Stimulated activated CD4-positive, alpha-beta T cell treated with anti-CD3 and anti-CD28 coated beads, TNF-alpha, amount 100 ng/mL, for 48 hours (primary cell): Measurements from ENCODE around the gene AKAP13.
"Not testable (repeated sequence)": the region's sequence is repeated elsewhere in the genome, so short reads cannot be mapped to it uniquely, and the experiment has no call there.

Experiments used
- DNase-seq, 3 donors: peaks; one replicate each; pipeline ENCODE4 v3.0.0-alpha.2; 2020; ENCODE audit warnings: low read depth in 3 of 3

Gene AKAP13

DNA sequence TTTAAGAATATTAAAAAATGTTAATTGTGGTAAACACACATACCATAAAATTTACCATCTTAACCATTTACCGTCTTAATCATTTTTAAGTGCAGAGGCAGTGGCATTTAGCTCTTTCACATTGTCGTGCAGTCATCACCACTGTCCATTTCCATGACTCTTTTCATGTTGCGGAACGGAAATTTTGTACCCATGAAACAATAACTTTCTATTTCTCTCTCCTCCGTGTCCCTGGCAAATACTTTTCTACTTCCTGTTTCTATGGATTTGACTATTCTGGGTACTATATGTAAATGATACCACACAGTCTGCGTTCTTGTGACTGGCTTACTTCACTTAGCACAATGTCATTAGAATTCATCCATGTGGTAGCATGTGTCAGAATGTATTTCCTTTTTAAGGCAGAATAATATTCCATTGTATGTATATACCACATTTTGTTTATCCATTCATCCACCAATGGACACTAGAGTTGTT is 27.9 kb downstream of the AKAP13 start:
- DNase-seq, result peak in 1 of 3 donors; percentile 20

DNA sequence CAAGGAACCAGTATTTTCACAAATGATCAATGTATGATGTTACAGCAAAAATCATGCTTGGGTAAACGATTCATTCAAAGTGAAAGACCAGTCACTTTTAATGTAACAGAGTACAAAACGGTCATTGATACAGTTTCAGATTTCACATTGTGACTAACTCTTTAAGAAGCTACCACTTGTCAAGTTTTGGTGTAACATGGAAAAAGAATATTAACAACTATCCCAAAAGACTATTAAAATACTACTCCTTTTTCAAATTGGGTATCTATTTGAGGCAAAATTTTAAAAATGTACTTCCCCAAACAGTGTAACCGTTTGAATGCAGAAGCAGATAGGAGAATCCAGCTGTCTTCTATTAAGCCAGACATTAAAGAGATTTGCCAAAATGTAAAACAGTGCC is 31.7 kb downstream of the AKAP13 start:
- DNase-seq, result no peak

DNA sequence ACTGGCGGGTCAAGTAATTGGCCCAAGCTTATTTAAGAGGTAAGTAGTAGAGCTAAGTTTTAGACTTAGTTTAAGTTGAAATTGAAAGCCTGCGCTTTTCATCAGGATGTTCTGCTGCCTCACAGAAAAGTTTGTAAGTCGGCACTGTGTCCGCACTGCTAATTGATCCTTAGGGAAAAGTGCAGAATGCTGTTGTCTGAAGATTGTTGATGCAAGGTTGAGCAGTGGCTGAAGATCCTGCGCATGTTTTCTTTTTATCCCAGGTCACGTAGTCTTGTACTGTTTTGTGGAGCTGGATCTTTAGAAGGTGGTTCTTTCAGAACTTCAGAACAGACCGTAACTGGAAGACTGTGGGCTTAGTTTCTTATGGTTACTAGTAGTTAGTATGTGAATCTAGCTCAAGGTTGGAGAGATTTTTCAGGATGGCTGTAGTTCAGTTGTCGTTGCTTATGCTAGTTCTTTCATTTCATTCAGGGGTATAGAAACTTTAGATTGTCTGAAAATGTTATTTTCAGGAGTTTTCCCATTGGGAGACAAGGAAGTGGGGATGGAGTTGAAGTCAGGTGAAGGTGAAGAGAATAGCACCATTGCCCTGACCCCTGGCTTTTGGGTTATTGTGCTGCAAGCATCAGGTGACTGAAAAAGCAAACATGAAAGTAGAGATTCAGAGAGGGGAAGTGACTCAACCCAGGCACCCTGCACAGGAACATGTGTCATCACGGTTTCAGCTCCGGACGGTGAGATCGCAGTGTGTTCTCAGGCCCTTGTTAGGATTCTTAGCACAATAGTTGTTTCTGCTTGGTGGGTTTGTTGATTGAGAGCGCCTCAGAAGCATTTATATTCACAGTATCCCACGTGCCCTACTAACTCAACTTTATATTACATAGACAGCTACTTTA is 32.8 kb downstream of the AKAP13 start:
- DNase-seq, result peak; percentile 56 to 72 (median 58)

DNA sequence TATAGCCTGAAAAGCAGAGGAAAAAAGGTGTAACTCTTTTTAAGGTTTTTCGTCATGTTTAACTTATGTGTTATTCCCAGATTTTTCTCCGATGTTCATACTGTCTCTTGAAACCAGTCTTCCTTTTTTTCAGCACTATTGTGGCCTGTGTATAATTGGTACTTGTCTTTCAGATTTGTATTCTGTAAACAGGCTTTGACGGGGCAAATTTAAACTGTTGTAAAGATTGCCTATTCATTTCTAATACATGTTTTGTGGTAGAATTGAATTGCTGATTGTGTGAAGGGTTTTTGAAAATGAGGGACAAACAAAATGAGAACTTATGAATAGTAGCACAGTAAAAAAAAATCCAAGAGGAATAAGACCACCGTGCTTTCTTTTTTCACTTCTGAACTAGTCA is 33.6 kb downstream of the AKAP13 start:
- DNase-seq, result no peak

DNA sequence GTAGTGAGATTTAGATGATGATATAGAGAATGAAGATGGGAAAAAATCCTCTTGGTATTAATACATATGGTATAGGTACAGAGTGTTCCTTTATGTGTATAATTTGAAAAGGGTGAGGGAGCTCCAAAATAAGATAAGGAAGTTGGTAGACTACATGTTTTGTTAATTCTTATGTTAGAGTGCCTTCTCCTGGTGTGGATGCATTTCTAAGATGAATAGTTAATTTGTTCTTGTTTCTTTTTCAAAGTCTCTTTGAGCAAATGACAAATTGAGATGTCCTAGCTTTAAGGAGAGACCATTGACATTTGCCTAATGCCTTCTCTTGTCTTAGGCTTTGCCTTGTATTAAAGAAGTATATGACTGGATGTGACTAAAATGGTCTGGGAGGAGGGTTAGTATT is 34.1 kb downstream of the AKAP13 start:
- DNase-seq, result no peak

DNA sequence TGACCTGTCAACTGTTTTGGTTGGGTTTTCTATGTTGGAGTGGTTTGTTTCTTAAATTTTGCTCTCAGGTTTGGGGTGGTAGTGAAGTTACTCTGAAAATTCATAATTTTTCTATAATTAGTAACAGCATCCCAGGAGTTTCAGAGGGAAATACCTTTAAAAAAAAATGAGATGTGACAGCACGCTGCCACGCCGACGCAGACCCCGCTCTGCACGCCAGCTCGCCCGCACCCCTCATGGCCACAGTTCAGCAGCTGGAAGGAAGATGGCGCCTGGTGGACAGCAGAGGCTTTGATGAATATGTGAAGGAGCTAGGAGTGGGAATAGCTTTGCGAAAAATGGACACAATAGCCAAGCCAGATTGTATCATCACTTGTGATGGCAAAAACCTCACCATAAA is 34.6 kb downstream of the AKAP13 start:
- no peak for DNase-seq

DNA sequence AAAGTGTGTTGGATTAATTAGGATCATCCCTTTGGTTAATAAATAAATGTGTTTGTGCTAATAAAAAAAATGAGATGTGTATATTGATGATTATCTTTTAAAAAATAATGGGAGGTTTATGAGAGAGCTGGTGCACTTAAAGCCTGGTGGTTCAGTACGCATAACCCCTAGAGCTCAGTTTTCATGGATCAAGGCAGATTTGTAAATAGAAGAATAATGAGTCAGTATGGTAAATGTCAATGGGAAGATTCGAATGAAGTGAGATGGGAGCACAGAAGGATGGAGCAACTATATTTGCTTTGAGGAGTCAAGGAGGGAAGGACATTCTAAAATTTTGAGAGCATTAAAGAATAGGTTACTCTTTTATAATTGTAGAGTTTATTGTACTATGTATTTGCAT is 35.4 kb downstream of the AKAP13 start:
- no peak for DNase-seq

DNA sequence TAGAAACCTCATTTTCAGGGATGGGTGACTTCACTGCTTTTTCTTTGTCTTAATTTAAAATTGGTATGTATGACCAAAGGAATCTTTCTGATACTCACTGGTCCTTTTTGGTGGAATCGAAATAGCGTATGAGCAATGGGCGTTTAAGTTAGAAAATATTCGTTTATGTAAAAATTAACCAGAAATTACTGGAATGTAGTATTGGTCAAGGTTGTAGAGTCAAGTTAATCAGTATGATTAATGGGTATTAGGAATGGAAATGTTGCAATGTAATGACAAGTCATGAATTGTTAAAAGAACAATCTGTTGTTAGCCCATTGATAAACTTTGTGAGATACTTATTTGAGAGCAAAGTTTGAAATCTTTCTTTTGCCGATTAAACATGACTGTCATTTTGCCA is 36.9 kb downstream of the AKAP13 start:
- DNase-seq, result no peak

DNA sequence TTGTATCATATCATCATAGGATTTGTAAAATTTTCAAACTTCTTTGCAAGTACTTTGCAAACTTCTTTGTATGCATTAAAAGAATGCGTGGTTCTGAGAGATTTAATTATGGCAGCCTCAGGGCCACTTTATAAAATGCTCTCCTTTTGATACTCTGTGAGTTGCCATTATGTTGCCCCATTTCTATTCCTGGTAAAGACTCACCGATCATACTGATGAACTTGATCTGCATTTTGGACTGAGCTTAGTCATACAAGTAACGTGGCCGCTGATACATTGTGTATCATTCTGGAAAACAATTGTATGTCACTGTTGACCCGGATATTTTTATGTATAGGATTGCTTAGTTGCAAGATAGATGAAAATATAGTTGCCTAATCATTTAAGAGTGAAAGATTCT is 38.8 kb downstream of the AKAP13 start:
- DNase-seq, result no peak

DNA sequence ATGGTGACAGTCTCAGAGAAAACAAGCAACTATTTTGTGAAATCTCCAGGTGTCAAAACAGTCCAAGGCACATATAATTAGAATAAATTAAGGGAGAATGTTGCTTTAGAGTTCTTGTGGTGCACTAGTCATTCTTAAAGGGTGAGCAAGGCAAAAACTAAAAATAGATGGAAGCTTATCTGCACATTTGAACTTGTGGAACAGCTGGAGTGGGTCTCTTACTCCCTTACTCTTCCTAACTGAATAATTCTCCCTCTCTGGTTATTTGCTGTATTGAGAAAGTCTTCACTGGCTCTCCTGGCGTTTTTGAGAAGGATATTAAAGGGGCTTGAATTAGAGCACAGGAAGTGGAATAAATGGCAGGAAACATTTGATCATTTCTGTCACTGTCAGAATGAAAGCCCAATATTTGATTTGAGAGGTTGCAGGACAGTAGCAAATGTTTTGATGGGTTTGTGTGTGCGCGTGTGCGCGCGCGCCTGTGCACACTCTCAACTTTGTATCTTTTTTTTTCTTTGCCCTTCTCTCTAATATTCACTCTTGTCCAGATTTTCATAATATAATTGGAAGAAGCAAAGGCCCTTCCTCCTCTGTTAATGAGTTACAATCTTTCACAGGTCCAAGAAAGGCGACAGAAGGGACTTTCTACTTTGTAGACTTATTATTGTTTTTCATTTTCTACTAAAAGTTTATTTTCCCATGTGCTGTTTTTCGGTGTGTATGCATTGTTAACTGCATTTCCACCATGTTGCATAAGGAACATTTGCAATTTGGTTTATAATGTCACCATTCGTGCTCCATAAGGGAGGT is 40.9 kb downstream of the AKAP13 start:
- no peak for DNase-seq

DNA sequence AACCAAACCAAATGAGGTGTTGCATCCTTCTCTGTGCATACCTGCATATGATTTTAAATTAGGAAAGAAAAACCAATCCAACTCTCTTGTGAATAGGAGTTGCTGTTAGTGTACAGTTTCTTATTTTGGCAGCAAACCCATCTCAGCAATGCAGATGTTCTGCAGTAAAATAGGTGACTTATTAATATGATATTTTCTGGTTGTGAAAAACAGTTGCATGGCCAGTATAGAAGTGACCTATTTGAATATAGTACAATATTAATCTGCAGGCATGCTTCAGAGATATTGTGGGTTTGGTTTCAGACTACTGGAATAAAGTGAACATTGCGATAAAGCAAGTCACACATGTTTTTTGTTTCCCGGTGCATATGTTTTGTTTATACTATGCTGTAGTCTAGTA is 42.2 kb downstream of the AKAP13 start:
- DNase-seq, result no peak

DNA sequence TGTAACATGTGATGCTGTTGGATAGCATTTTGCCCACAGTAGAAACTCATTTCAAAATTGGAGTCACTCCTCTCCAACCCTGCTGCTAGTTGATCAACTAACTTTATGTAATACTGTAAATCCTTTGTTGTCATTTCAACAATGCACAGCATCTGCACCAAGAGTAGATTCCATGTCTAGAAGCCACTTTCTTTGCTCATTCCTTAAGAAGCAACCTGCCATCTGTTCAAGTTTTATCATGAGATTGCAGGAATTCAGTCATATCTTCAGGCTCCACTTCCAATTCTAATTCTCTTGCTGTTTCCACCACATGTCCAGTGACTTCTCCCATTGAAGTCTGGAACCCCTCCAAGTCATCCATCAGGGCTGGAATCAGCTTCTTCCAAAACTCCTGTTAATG is 42.9 kb downstream of the AKAP13 start:
- DNase-seq, result no peak

DNA sequence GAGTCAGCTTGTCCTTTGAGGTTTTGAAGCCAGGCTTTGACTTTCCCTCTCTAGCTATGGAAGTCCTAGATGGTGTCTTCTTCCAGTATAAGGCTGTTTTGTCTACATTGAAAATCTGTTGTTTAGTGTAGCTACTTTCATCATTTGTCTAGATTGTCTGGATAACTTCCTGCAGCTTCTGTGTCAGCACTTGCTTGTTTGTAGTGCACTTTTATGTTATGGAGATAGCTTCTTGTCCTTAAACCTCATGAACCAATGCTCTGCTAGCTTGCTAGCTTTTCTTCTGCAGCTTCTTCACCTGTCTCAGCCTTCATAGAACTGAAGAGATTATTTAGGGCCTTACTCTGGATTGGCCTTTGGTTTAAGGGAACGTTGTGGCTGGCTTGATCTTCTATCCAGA is 43.8 kb downstream of the AKAP13 start:
- no peak for DNase-seq

DNA sequence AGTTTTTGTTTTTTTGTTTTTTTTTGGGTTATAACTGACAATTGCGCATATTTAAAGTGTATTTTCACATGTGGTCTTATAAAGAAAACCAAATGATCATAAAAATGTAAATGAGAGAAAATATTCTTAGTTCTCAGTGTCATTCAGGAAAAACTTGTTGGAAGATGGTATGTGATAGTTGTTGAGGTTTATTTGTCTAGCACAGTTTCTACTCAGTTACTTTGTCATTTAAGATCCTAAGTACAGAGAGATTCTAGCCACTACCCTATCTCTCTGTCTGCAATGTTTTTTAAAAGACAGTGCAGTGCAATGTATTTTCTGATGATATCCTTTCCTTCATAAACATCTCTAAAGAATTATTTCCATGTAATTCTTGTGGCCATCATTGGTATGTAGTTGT is 46.1 kb downstream of the AKAP13 start:
- no peak for DNase-seq

DNA sequence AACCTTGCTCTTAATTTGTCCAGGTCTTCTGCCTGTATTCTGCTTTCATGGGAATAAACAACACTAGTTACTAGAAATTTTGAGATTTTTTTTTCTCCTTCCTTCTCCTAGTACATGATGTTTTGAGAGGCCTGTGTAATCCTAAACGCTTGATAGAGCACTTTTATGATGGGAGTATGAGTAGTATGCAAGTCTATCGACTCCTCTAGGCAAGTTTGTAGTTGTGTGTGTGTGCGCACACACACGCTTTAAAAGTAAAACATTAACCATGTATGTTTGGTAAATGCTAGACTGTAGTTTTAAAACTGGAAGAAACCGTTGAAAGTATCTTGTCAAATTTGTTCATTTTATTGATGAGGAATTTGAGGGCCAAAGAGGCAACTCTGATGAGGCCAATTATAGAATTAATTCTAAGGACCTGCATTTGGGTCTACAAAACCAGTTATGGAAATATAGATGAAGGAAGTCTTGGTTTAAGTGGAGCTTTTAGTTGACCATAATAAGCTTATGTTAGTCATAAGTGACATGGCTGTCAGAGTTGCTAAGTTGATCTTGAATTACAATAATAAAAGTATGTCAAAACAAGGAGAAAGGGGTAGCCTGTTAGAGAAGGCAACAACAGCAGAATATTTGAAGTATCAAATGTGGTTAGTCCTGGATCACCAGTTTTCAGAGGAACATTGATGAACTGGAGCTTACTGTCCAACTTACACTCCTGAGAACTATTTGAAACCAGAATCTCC is 47.1 kb downstream of the AKAP13 start:
- no peak for DNase-seq

DNA sequence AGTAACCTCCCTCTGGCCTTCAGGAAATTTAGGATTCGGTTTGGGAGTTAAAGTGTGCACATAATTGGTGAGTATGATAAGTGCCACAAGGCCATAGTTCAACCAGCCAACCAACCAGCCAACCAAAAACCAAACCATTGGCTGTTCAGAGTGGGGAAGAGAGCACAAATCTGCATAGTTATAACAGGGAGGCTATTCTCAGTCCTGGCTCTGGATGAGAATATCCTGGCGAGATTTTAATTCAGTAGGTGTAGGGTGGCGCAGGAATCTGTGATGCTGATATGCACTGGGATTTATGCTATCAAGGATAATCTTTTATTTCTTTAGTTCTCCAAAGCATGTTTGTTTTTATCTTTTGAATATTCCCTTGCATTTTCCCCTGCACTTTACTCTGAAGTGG is 49.1 kb downstream of the AKAP13 start:
- DNase-seq, result no peak

DNA sequence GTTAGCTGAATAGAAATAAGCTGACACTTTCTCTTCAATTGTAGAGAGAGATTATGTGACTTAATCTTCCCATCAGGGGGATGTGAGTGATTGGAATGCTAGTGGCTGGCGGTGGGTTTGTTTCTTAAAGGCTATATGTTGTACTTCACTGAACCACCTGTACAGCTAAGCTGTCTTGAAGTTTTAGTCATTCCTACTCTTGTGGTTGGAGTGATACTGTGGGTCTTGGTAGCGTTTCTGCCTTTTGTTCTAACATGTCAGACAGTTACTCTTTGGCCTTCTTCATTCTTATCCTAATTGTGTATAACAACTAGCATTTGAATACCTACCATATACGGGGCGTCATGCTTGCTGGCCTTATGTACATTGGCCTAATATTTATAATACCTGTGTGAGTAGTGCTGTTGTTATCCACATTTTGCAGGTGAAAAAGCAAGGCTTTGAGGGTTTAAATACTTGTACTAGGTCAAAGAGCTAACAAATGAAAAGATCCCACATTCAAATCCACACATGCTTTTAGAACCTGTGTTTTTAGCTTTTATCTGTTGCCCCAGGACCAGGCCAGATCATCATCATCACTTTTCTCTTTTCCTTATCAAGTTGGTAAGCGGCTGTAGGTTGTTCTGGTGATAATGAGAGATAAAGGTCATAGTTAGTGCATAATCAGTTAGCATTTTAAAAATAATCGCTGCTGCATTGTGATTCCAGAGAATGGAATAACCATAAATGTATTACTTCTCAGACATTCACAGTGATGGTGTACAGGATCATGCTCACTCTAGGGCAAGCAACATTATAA is 50.2 kb downstream of the AKAP13 start:
- no peak for DNase-seq

DNA sequence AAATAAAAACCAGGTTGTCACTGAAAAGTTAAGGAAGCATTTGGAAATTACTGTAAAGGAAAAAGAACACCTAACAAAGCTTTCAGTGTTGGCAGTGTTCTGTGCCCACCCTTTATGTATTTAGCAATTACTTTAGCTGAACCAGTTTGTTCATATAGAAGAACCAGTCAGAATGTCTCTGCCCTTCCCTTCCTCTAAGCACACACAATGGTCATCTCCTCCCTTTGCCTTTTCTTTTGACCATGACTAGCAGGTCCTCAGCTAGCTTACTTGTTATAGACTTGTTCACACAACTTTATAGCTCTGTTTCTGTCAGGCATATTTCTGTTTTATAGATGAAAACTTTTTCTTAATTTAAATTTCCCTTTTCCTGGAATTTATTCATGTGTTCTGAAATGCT is 59.6 kb downstream of the AKAP13 start:
- no peak for DNase-seq

DNA sequence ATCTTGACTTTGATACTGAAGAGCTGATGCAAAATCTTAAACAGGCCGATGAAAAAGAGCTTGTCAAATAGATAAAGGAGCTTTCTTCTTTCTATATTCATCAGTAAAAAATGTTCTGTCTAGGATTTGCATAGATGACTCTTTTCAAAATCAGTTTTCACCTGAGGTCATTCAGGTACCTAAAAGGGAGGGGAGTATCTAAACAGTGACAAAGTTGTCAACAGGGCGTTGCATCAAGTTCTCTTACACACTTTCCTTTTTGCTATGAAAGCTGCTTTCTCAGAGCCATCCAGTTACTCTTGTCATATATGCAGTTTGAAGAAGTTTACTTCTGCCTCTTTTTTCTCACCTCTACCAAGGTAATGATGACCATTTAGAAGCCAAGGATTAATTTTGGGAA is 60.0 kb downstream of the AKAP13 start:
- no peak for DNase-seq

DNA sequence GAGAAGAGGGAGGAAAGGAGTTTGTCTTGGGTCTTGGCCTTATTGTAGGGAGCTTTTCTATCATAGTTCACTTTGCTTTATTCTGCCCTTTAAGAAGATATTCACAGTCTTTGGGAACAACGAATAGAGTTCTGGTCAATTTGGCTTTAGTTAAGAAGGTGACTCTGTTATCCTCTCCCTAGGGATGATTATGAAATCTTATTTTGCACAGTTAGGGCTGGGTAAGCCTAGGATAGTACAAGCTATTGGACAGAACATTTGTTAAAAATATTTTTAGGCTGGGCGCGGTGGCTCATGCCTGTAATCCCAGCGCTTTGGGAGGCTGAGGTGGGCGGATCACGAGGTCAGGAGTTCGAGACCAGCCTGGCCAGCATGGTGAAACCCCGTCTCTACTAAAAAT is 61.5 kb downstream of the AKAP13 start:
- DNase-seq, result not testable (repeated sequence)

DNA sequence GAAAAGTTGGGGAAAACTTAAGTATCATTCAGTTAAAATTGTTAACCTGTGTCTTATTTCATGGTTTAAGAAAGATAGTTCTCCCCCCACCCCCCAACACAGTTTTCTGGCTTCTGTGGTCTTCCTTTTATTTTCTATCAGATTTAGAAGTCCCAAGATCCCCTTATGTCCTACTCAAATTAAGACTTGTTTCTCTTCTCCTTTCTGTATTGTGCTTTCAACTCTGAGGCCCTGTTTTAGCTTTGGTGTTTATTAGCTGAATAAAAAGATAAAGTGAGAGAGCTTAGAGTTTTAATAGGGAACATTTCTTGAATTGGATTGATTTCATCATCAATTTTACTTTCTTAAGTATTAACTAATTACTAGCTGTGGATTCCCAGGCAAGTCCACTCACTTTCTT is 62.6 kb downstream of the AKAP13 start:
- no peak for DNase-seq
